Stimulated activated CD4-positive, alpha-beta T cell treated with anti-CD3 and anti-CD28 coated beads, Interleukin-4, amount 100 ng/mL, for 24 hours (primary cell): ENCODE results near the gene CDC42EP2.
"Not testable (repeated sequence)": the region's sequence is repeated elsewhere in the genome, so short reads cannot be mapped to it uniquely, and the experiment has no call there.

Experiments used
- DNase-seq: peaks from one replicate; pipeline ENCODE4 v3.0.0-alpha.2; 2020

The CDC42EP2 gene

DNA sequence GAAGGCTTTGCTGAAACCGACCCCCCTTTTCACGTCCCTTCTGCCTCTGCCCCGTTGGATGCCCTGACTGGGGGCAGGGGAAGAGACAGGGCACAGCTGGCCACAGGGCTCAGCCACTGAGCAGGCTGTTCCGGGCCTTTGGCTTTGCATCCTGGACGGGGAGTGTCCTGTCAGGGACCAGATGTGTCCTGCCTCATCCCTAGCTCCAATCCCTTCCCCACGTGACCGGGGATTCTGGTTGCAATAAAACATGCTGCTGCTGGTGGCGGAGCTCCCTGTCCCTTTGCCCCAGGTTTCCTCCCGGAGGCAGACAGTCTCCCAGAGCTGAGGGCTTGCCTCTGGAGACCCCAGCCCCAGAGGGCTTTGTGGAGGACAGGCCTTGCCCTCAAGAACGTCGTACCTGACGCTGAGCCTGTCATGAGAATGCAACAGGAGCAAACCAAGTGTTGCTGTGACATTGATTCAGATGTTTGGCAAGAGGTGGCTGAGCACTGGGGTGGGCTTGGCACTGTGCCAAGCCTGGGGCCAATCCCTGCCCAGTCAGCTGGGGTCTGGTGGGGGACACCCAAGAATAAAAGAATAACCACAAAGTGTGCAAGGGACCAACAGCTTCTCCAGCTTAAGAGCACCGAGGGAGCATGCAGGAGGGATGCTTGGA is 7.3 kb downstream of the CDC42EP2 start:
- DNase-seq, result no peak

DNA sequence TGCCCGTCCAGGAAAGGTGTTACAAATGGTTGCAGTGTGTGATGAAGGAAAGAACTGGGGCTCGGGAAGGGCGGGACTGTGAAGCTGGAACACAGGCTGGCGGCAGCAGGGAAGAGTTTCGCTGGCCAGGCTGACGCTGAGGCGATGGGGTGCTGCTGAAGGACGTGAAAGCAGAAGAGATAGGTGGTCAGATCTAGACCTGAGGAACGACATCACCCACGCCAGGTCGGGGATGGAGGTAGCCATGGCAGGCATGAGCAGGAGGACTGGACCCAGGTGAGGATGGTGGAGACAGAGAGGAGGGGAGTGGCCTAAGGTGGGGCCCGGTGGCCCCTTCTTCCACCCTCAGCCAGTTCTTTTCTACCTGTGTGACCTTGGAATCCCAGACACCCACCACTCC is 9.1 kb downstream of the CDC42EP2 start:
- no peak for DNase-seq

DNA sequence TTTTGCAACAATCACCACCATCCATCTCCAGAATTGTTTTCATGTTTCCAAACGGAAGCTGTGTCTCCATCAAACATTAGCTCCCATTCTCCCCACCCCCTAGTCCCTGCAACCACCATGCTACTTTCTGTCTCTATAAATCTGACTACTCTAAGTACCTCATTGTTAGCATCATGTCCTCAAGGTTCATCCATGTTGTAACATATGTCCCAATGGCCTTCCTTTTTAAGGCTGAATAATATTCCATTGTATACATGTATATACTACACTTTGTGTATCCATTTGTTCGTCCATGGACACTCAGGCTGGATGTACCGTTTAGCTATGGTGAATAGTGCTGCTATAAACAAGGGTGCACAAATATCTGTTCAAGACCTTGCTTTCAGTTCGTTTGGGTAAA is 10.8 kb downstream of the CDC42EP2 start:
- no peak for DNase-seq

DNA sequence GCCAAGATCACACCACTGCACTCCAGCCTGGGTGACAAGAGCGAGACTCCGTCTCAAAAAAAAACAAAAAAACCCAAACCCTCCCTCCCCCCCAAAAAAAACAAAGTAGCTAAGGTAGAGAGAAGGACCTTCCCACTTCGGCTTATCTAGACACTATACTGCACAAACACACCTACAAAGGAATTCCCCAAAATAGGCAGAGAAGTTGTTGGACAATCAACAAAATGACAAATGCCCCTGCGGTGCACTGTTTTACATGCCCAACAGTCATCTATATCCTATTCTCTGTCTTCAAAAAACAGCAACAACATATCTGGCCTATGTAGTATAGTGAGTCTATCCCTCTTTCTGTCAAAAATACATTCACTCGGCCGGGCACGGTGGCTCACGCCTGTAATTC is 12.4 kb downstream of the CDC42EP2 start:
- DNase-seq, result no peak

DNA sequence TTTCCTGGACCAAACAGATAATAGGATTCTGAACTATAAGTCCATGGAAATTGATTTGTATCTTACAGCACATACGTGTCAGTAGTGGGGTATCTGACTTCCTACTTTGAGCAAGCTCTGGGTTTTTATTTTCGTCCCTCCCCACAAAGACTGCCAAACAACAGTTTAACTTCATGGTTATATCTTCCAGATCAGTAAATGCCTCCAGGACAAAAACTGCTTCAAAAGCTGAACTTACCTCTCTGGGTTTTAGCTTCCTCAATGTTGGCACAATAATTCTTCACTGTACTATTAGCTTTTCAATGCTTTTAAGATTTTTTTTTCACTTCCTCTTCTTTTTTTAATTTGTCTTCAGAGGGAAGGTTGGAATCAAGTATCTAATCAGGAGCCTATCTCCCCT is 14.8 kb downstream of the CDC42EP2 start:
- DNase-seq, result no peak

DNA sequence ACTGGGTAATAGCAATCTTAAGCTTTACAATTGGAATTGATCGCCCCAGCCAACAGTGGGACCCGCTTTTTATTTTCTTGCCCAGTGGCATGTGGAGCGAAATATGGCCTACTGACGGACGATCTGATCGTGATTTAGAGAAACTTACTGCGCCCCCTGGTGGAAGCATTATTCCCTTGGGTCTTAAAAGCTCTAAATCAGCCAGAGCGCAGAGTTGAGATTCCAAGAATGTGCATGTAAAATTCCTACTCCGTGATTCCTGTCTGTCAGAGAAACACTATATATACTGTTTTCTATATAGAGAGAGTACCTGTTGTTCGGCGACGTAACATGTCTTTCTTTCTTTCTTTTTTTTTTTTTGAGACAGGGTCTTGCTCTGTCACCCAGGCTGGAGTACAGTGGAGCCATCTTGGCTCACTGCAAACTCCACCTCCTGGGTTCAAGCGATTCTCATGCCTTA is 15.3 kb downstream of the CDC42EP2 start:
- DNase-seq, result peak; percentile 92

DNA sequence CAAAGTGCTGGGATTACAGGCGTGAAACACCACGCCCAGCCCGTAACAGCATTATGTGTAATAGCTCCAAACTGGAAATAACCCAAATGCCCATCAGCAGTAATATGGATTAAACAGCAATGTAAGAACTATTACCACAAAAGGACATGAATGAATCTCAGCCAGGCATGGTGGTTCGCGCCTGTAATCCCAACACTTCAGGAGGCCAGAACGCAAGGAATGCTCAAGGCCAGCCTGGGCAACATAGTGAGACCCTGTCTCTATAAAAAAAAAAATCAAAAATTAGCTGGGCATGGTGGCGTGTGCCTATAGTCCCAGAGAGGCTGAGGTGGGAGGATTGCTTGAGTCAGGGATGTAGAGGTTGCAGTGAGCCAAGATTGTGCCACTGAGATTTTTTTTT is 15.9 kb downstream of the CDC42EP2 start:
- no peak for DNase-seq

DNA sequence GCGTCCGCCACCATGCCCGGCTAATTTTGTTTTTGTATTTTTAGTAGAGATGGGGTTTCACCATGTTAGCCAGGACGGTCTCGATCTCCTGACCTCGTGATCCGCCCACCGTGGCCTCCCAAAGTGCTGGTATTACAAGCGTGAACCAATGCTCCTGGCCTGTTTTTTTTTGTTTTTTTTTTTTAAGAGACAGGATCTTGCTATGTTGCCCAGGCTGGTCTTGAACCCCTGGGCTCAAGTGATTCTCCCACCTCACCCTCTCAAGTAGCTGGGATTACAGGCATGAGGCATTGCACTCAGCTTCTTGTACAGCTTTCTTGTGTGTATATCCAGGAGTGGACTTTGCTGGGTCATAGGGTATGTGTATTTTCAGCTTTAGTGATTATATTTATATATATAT is 17.9 kb downstream of the CDC42EP2 start:
- DNase-seq, result not testable (repeated sequence)

DNA sequence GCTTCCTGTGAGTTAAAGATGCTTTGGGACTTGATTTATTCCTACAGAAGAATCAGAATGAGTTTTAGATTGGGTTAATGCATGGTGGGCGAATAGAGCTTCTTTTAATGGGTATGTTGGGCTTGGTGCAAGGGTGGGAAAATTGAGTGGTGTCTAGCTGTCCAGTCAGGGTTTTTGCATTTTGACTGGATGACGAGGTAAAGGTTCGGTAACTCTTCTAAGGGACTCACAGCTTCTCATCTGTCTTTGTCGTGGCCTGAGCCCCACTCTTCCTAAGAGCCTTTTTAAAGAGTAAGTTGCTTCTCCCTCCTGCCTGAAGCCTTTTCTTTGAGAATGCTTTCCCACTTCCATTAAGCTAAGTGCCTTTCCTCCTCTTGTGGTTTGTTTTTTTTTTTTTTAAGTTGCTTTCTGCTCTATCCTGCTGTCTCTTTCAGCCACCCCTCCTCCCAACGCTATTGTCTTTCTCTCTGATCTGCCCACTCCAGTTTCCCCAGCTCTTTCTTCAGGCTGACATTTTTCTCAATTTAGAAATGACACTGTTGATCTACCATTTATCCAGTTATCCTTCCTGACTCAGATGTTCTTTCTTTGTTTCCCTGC is 20.1 kb downstream of the CDC42EP2 start:
- DNase-seq, result no peak

DNA sequence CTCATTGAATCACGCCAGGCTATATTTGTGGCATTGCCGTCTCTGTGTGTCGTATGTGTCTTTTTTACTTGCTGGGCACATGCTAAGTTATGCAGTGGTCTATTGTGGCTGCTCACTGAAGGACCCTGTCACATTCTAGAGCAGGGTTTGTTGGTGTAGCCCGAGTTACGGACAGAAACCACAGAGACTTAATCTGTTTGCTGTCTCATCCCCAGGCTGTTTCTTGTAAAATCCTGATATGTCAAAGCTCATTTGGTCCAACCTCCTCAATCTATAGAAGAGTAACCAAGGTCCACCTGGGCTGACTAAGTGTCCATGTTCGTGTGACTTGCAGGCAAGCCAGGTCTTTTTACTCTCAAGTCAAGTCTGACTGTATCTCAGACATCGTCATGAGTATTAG is 24.0 kb downstream of the CDC42EP2 start:
- no peak for DNase-seq

DNA sequence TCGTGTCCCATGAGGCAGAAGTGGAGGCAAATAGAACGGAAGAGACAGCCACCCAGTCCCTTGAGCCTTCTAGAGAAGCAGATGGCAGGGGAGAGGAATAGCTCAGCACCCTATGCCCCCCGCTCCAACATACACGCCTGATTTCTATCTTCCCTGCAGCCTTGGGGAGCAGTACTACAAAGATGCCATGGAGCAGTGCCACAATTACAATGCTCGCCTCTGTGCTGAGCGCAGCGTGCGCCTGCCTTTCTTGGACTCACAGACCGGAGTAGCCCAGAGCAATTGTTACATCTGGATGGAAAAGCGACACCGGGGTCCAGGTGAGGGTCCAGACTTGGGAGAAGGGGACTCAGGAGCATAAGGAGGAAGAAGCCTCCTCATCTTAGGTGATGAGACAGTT is 25.6 kb downstream of the CDC42EP2 start:
- no peak for DNase-seq

DNA sequence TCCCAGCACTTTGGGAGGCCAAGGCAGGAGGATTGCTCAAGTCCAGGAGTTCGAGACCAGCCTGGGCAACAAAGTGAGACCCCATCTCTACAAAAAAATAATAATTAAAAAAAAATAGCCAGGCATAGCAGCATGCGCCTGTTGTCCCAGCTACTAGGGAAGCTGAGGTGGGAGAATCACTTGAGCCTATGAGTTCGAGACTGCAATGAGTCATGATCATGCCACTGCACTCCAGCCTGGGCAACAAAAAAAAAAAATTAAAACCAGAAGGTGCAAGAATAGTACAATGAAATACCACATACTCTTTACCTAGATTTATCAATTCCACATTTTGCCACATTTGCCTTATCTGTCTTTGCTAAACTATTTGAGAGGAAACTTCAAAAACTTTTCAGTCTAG is 27.2 kb downstream of the CDC42EP2 start:
- DNase-seq, result no peak

DNA sequence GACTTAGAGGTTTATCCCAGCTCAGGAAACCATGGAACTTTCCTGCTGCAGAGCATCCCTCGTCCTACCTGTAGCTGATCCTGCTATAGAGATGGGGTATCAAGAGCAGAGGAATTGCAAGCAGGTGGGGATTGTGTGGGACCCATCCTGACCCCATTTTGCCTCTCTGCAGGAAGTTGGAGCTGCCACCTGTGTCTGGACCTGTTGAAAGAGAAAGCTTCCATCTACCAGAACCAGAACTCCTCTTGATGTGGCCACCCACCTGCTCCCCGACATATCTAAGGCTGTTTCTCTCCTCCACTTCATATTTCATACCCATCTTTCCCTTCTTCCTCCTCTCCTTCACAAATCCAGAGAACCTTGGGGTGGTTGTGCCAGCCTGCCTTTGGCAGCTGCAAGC is 36.8 kb downstream of the CDC42EP2 start:
- DNase-seq, result no peak

DNA sequence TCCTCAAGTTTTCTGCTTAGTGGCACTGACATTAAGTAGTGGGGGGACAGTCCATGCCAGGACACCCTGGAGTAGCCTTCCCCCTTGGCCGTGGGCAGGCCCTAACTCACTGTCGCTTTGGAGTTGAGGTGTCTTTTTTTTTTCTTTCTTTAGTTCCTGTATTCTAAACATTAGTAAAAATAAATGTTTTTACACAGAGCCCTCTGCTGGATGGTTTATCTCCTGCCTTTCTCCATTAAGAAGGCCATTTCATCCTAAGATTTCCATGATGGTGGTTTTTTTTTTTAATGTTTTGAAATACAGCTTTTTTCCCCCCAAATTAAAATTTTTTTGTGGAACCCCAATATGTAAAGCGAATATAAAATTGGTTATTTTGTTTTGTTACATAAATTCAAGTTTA is 38.1 kb downstream of the CDC42EP2 start:
- DNase-seq, result no peak

DNA sequence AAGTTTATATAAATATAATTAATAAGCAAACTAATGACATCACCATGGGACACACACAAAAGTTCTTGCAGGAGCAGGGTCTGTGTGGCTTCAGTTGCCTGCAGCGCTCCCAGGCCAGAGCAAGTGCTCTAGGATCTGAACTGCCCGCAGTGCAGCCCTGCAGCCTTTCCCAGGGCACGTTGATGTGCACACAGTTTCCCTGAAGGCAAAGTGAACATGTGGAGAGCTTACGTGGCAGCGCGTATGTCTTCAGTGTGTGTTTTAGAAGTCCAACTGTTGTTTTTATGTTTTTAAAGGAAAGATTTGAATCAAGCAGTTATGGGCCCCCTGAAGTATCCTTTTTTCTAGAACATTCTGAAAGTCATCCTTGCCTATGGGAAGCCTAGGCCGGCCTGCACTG is 38.7 kb downstream of the CDC42EP2 start:
- no peak for DNase-seq

DNA sequence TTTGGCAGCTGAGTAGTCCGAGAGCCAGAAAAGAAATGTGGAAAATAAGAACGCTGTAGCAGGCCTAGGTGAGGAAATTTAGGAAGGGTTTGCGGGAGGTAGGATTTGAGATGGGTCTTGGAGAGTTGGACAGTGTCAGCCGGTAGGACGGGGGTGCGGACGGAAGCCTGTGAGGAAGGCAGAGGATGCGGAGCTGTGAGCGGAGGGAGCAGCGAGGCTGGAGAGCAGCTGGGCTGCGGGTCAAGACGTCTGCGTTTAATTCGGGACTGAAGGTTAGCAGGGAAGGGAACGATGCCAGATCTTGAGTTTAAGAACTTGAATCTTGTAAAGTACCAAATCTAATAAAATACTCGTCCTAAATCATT is 39.2 kb downstream of the CDC42EP2 start:
- no peak for DNase-seq

DNA sequence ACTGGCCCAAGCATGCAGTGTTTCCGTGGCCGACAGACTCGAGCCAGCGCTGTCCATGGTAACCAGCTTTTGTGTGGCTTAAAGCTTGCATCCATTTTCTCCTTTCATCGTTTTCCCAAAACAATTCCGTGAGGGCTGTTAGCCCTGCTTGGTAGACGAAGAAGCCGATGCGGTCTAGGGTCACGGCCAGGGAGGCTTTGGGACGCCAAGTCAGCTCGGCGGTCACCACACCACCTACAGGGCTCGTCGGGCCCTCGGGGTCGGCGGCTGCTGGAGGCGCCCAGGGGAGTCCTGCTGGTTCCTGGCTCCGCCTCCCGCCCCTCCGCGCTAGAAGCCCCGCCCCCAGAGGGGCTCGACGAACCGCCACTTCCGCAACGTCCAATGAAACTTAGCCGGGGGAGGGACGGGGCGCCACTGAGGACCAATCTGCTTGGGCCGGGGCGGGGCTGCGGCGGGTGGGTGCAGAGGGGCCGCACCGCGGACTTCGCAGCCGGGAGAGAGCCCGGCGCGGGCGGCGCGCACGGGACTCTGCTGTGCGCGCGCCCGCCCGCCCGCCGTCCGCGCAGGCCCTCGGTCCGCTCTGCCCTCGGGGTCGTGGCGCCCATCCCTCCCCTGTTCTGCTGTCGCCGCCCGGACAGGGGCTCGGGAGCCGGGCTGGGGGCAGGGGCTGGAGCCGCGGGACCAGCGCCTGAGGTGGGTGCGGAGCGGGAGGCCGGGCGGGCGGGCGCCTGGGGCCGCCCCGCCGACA is 39.8 kb downstream of the CDC42EP2 start, which contains the start of gene TIGD3:
TIGD3 (plus strand) TSS at position 487 of the 748 bp plus-strand sequence. CDS start 1,058 bp downstream, outside the sequence.
- DNase-seq, result peak; percentile 97

DNA sequence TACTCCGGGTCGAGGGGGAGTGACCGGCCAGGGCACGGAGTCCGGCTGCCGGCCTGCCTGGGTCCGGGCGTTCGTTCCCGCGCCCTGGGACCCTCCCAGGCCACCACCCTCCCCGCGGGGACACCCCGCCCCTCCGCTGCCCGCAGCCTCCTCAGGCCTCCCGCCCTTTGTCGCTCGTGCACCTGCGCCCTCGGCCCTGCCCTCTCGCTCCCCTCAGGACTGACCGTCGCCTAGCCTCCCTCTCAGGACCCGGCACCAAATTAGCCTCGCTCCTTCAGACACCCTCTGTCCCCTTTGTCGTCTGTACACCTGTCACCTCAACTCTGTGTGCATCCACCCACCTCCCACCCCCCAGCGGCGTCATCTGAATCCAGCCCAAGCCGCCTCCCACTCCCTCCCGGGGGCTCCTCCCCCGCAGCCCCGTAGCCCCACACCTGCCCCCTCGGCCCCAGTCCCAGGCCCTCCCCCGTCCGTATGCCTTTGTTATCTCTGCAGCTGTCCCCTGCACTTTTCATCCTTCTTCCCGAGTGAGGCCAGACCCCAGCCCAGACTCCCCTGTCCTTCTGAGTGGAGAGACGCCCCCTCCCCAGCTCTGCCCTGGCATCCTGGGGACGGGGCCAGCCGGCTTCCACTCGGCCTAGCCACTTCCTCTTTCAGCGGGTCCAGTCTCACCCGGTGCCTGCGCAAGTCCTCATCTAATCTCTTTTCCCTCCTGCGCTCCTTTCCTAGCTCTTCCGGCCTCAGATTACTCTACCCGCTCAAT is 40.5 kb downstream of the CDC42EP2 start:
- peak; percentile 50 for DNase-seq

DNA sequence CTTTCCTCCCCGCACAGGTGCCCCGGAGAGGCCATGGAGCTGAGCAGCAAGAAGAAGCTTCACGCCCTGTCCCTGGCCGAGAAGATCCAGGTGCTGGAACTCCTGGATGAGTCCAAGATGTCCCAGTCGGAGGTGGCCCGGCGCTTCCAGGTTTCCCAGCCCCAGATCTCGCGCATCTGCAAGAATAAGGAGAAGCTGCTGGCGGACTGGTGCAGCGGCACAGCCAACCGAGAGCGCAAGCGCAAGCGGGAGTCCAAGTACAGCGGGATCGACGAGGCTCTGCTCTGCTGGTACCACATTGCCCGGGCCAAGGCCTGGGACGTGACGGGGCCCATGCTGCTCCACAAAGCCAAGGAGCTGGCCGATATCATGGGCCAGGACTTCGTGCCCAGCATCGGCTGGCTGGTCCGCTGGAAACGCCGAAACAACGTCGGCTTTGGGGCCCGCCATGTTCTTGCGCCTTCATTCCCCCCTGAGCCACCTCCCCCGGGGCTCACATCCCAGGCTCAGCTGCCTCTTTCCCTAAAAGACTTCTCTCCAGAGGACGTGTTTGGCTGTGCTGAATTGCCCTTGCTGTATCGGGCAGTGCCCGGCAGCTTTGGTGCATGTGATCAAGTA is 41.2 kb downstream of the CDC42EP2 start:
- DNase-seq, result no peak

DNA sequence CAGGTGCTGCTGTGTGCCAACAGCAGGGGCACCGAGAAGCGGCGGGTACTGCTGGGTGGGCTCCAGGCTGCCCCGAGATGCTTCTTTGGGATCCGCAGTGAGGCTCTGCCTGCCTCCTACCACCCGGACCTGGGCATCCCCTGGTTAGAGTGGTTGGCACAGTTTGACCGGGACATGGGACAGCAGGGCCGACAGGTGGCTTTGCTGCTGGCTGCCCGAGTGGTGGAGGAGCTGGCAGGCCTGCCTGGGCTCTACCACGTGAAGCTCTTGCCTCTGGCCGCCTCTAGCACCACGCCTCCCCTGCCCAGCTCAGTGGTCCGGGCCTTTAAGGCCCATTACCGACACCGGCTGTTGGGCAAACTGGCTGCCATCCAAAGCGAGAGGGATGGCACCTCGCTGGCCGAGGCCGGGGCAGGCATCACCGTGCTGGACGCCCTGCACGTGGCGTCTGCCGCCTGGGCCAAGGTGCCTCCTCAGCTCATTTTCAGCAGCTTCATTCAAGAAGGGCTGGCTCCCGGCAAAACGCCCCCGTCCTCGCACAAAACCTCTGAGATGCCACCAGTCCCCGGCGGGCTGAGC is 41.8 kb downstream of the CDC42EP2 start:
- no peak for DNase-seq

DNA sequence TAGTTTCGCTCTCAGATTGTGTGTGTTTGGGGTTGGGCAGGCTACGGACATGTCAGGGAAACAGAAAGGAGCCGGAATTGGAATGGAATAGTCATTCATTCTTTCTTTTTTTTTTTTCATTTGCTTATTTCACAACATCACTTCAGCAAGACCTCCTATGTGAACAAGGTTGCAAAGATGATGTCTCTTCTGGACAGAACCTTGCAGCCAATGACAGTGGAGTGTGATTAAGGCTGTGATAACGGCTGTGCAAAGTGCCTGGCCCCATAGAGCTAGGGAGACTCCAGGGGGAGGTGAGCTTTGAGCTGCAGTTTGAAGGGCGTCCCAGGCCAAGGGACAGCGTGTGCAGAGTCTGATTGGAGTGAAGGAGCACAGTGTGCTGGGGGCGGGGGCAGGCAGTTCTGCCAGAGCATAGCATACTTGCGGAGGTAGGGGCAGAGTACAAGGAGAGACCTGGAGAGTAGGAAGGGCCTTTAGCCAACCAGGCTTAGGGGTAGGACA is 43.2 kb downstream of the CDC42EP2 start:
- no peak for DNase-seq

DNA sequence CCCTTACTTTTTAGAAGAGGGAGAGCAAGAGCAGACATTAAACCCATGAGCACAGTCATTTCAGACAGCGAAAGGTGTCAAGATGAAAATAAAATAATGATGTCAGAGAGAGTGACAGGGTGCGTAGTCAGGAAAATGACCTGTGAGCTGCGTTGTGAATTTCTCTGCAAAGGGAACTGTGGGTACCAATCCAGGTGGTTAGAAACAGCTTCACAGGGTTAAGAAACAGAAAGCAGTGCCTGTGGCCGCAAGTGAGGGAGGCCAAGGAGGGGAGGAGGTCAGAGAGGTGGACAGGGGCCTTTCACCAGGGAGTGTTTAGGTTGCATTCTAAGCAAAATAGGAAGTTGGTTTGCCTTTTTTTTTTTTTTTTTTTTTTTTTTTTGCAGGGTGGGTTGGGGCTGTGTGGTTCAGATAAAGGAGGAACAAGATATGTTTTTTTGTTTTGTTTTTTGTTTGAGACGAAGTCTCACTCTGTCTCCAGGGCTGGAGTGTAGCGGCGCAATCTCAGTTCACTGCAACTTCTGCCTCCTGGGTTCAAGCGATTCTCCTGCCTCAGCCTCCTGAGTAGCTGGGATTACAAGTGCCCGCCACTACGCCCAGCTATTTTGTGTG is 47.8 kb downstream of the CDC42EP2 start:
- no peak for DNase-seq
